Panc1 (cell line): ENCODE measurements around the gene CD99.

Experiments used
- POLR2AphosphoS5 ChIP-seq: IDR thresholded peaks from 2 replicates; pipeline ENCODE4 v1.6.1; 2012; ENCODE audit warnings: mild to moderate bottlenecking, low read depth, low read length, moderate library complexity
- TCF7L2 ChIP-seq: IDR thresholded peaks from 2 replicates; pipeline ENCODE4 v1.6.1; 2011; ENCODE audit warnings: mild to moderate bottlenecking, low read depth, low read length, inconsistent platforms
- TF ChIP-seq, protein P1 (sequence below): fragments of 450-650 bp; IDR thresholded peaks from 2 replicates; pipeline ENCODE4 v1.5.1; 2017; ENCODE audit warnings: mild to moderate bottlenecking
- TF ChIP-seq, protein P2 (sequence below), 2 experiments: IDR thresholded peaks; 2 replicates each; pipeline ENCODE4 v1.6.1; 2011 to 2012; ENCODE audit warnings: low read depth in 2 of 2, control low read depth in 1 of 2, low read length in 1 of 2, mild to moderate bottlenecking in 1 of 2, moderate library complexity in 1 of 2; ENCODE audit not compliant: insufficient read depth in 1 of 2

DNA sequence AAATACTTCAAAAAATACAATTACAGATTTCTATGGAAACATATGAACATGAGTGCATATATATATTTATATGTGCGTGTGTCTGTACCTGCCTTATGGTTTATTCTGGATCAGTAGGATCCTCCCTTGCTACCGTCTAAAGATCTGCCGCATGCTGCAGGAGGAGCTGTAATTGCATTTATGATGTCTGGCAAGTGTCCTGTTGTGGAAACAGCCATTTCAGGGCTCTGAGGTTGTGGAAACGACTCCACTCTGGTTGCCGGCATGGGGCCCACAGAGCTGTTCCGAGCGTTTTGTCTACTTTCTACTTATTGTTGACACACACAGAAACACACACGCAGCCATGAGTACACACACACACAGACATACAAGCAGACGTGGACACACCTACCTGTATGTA lies 21.3 kb downstream of the CD99 start:
- TF ChIP-seq, protein P1, sequence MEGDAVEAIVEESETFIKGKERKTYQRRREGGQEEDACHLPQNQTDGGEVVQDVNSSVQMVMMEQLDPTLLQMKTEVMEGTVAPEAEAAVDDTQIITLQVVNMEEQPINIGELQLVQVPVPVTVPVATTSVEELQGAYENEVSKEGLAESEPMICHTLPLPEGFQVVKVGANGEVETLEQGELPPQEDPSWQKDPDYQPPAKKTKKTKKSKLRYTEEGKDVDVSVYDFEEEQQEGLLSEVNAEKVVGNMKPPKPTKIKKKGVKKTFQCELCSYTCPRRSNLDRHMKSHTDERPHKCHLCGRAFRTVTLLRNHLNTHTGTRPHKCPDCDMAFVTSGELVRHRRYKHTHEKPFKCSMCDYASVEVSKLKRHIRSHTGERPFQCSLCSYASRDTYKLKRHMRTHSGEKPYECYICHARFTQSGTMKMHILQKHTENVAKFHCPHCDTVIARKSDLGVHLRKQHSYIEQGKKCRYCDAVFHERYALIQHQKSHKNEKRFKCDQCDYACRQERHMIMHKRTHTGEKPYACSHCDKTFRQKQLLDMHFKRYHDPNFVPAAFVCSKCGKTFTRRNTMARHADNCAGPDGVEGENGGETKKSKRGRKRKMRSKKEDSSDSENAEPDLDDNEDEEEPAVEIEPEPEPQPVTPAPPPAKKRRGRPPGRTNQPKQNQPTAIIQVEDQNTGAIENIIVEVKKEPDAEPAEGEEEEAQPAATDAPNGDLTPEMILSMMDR, result no peak
- no peak for TF ChIP-seq POLR2AphosphoS5
- no peak for TF ChIP-seq TCF7L2
- TF ChIP-seq, protein P2, sequence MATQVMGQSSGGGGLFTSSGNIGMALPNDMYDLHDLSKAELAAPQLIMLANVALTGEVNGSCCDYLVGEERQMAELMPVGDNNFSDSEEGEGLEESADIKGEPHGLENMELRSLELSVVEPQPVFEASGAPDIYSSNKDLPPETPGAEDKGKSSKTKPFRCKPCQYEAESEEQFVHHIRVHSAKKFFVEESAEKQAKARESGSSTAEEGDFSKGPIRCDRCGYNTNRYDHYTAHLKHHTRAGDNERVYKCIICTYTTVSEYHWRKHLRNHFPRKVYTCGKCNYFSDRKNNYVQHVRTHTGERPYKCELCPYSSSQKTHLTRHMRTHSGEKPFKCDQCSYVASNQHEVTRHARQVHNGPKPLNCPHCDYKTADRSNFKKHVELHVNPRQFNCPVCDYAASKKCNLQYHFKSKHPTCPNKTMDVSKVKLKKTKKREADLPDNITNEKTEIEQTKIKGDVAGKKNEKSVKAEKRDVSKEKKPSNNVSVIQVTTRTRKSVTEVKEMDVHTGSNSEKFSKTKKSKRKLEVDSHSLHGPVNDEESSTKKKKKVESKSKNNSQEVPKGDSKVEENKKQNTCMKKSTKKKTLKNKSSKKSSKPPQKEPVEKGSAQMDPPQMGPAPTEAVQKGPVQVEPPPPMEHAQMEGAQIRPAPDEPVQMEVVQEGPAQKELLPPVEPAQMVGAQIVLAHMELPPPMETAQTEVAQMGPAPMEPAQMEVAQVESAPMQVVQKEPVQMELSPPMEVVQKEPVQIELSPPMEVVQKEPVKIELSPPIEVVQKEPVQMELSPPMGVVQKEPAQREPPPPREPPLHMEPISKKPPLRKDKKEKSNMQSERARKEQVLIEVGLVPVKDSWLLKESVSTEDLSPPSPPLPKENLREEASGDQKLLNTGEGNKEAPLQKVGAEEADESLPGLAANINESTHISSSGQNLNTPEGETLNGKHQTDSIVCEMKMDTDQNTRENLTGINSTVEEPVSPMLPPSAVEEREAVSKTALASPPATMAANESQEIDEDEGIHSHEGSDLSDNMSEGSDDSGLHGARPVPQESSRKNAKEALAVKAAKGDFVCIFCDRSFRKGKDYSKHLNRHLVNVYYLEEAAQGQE (IDR thresholded peaks at IDR 0.05; ENCODE audit: insufficient read depth in 1 of 2, low read depth in 2 of 2, low read length in 1 of 2), result no peak
